Epithelial cell of esophagus (primary cell): ENCODE data around the gene LHX1.

Experiments used
- DNase-seq: peaks from one replicate; pipeline ENCODE4 v3.0.0; 2010; ENCODE audit warnings: low read depth
- H3K4me3 ChIP-seq: 2 replicates; pipeline ENCODE4 v1.5.1; 2011; ENCODE audit warnings: mild to moderate bottlenecking, low read length, control low read depth
- CTCF ChIP-seq: IDR thresholded peaks from 2 replicates; pipeline ENCODE4 v1.5.1; 2011; ENCODE audit warnings: low read depth, mild to moderate bottlenecking, low read length, control low read depth, inconsistent platforms; ENCODE audit not compliant: insufficient read depth; ENCODE audit errors: missing control alignments

Gene LHX1

GRCh38 chr17:36989173-36989572, 51.9 kb downstream of the LHX1 start:
- no peak for TF ChIP-seq CTCF
- H3K4me3 ChIP-seq: no peak overlapping the region
- no peak for DNase-seq

DNA sequence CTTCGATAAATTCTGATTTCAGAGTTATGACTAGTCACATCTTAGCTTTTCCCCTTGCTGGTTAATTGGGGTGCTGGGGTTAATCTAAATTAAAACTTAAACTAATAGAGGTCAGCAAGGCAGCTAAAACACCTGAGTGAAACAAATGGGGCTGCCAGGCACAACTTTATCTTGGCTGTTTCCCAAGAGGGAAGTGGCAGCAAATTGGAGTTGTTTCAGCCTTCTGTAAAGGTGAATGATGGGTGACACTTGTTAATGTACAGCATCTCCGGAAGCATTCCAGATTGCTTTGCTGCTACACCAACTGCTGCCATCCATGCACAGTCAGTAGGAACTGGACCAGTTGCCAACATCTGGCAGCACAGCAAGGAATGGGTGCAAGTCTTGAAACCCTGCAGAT, 55.4 kb downstream of the LHX1 start:
- no peak for TF ChIP-seq CTCF
- DNase-seq: no peak
- no peak overlapping the region for H3K4me3 ChIP-seq

- TF ChIP-seq CTCF: no peak
- no peak for DNase-seq
- H3K4me3 ChIP-seq: no peak overlapping the region
These were observed 56.0 kb downstream of the LHX1 start for GRCh38 chr17:36993227-36993626.
